IMR-90 (cell line): ENCODE data around the gene PMEPA1. TPM values are rescaled to one million over a fixed set of nuclear protein-coding genes. Genes with fewer than 3 reads are reported as not detected.

Source experiments
- ATAC-seq: fragments of 200-7000 bp; cut with Tn5 transposase; 2 replicates; pipeline ENCODE4 v1.9.1; 2020; ENCODE audit warnings: low read depth, mild to moderate bottlenecking, moderate library complexity
- BruUV-seq: library from RNA; stranded (reverse); fragments of 400-500 nt; replicated peaks from 2 replicates; lab custom pipeline; 2021; lab: Mats Ljungman, UMichigan
- CTCF ChIA-PET: fragments of 300-600 bp; formaldehyde crosslinking; extraction: SDS; loops from one replicate; lab custom pipeline; 2021; ENCODE audit warnings: antibody characterized with exemption; lab: Yijun Ruan, JAX
- POLR2A ChIA-PET: fragments of 300-600 bp; sonication (Branson Sonifier 250); formaldehyde crosslinking; loops from one replicate; lab custom pipeline; 2022; ENCODE audit warnings: antibody characterized with exemption; ENCODE audit not compliant: unreplicated experiment; lab: Charles Lee
- DNase-seq: peaks from one replicate; pipeline ENCODE4 v3.0.0; 2013
- H2AFZ ChIP-seq: replicated peaks from 2 replicates; pipeline ENCODE3; 2013; ENCODE audit warnings: low read length, mild to moderate bottlenecking; ENCODE audit not compliant: poor library complexity
- H2AK5ac ChIP-seq: 2 replicates; pipeline ENCODE4 v1.6.1; 2013; ENCODE audit warnings: low read depth, low read length, inconsistent platforms
- H2AK9ac ChIP-seq: replicated peaks from 2 replicates; pipeline ENCODE3; 2013; ENCODE audit warnings: mild to moderate bottlenecking, low read depth, low read length, moderate library complexity; ENCODE audit not compliant: poor library complexity
- H2BK120ac ChIP-seq: 2 replicates; pipeline ENCODE4 v1.6.1; 2013; ENCODE audit warnings: low read depth, low read length, inconsistent platforms
- H2BK15ac ChIP-seq: 3 replicates; pipeline ENCODE4 v1.6.1; 2013; ENCODE audit warnings: low read depth, low read length, inconsistent platforms
- H2BK20ac ChIP-seq: 2 replicates; pipeline ENCODE4 v1.6.1; 2013; ENCODE audit warnings: low read depth, mild to moderate bottlenecking, inconsistent platforms, low read length, moderate library complexity
- H2BK5ac ChIP-seq: 2 replicates; pipeline ENCODE4 v1.6.1; 2013; ENCODE audit warnings: mild to moderate bottlenecking, low read depth, low read length, inconsistent platforms; ENCODE audit not compliant: poor library complexity, severe bottlenecking
- H3K14ac ChIP-seq: replicated peaks from 2 replicates; pipeline ENCODE4 v1.6.1; 2013; ENCODE audit warnings: low read depth, low read length, inconsistent platforms
- H3K18ac ChIP-seq: 2 replicates; pipeline ENCODE4 v1.6.1; 2013; ENCODE audit warnings: low read depth, low read length, control low read depth
- H3K23ac ChIP-seq: 2 replicates; pipeline ENCODE4 v1.6.1; 2013; ENCODE audit warnings: low read depth, low read length, inconsistent platforms
- H3K27ac ChIP-seq: 2 replicates; pipeline ENCODE4 v1.5.1; 2013; ENCODE audit warnings: mild to moderate bottlenecking, control low read depth, low read length; ENCODE audit not compliant: insufficient read depth
- H3K27me3 ChIP-seq: 2 replicates; pipeline ENCODE4 v1.6.1; 2013; ENCODE audit warnings: low read length; ENCODE audit not compliant: control insufficient read depth, insufficient read depth
- H3K36me3 ChIP-seq: 2 replicates; pipeline ENCODE4 v1.6.1; 2013; ENCODE audit warnings: low read length, mixed read lengths; ENCODE audit not compliant: control insufficient read depth, insufficient read depth
- H3K4ac ChIP-seq: 2 replicates; pipeline ENCODE4 v1.6.1; 2013; ENCODE audit warnings: low read depth, low read length, inconsistent platforms
- H3K4me1 ChIP-seq: 2 replicates; pipeline ENCODE4 v1.6.1; 2013; ENCODE audit warnings: low read length, mixed read lengths; ENCODE audit not compliant: control insufficient read depth, insufficient read depth
- H3K4me2 ChIP-seq: 2 replicates; pipeline ENCODE4 v1.6.1; 2013; ENCODE audit warnings: low read depth, mild to moderate bottlenecking, control low read depth, low read length, moderate library complexity
- H3K4me3 ChIP-seq: 2 replicates; pipeline ENCODE4 v1.5.1; 2013; ENCODE audit warnings: low read depth, mild to moderate bottlenecking, control low read depth, low read length, moderate library complexity; ENCODE audit not compliant: insufficient read depth
- H3K56ac ChIP-seq: 2 replicates; pipeline ENCODE4 v1.6.1; 2013; ENCODE audit warnings: low read length, inconsistent platforms; ENCODE audit not compliant: insufficient read depth; ENCODE audit errors: extremely low read depth
- H3K79me1 ChIP-seq, 2 experiments: 2 replicates each; pipeline ENCODE4 v1.6.1; 2013; ENCODE audit warnings: low read length in 2 of 2, inconsistent platforms in 1 of 2, low read depth in 1 of 2
- H3K9ac ChIP-seq: 2 replicates; pipeline ENCODE4 v1.6.1; 2013; ENCODE audit warnings: low read depth, low read length, control low read depth
- H3K9me1 ChIP-seq: 2 replicates; pipeline ENCODE4 v1.6.1; 2013; ENCODE audit warnings: low read length, inconsistent platforms; ENCODE audit not compliant: insufficient read depth
- H3K9me3 ChIP-seq: 2 replicates; pipeline ENCODE4 v1.6.1; 2013; ENCODE audit warnings: low read length; ENCODE audit not compliant: control insufficient read depth, insufficient read depth
- H4K20me1 ChIP-seq: 2 replicates; pipeline ENCODE4 v1.6.1; 2013; ENCODE audit warnings: low read length, inconsistent platforms; ENCODE audit not compliant: insufficient read depth
- H4K5ac ChIP-seq: 2 replicates; pipeline ENCODE4 v1.6.1; 2013; ENCODE audit warnings: mild to moderate bottlenecking, low read depth, low read length, control low read depth
- H4K8ac ChIP-seq, 2 experiments: 2 replicates each; pipeline ENCODE4 v1.6.1; 2013; ENCODE audit warnings: low read depth in 2 of 2, low read length in 2 of 2, control low read depth in 1 of 2, inconsistent platforms in 1 of 2
- H4K91ac ChIP-seq: 2 replicates; pipeline ENCODE4 v1.6.1; 2013; ENCODE audit warnings: low read depth, low read length, inconsistent platforms; ENCODE audit not compliant: insufficient read depth
- FOS ChIP-seq: fragments of 150-350 bp; IDR thresholded peaks from 2 replicates; pipeline ENCODE4 v1.6.1; 2016; ENCODE audit warnings: low read depth, low read length
- MXI1 ChIP-seq: IDR thresholded peaks from 2 replicates; pipeline ENCODE4 v1.6.1; 2012; ENCODE audit warnings: low read depth, mild to moderate bottlenecking, low read length, moderate library complexity, borderline replicate concordance
- POLR2A ChIP-seq: IDR thresholded peaks from 2 replicates; pipeline ENCODE4 v1.6.1; 2012; ENCODE audit warnings: mild to moderate bottlenecking, low read depth, low read length
- RCOR1 ChIP-seq: IDR thresholded peaks from 2 replicates; pipeline ENCODE4 v1.6.1; 2012; ENCODE audit warnings: mild to moderate bottlenecking, low read length, improper control_type of control experiment; ENCODE audit not compliant: insufficient replicate concordance
- RFX5 ChIP-seq: IDR thresholded peaks from 2 replicates; pipeline ENCODE4 v1.8.0; 2012; ENCODE audit warnings: low read depth, mild to moderate bottlenecking, low read length, moderate library complexity
- WGBS, 2 experiments: methylation state at CpG; one replicate each; pipeline versions ENCODE4 v1.1.5 to v1.1.7; 2013; ENCODE audit warnings: missing lambda C conversion rate in 2 of 2; ENCODE audit not compliant: insufficient read length in 1 of 2; ENCODE audit errors: extremely low coverage in 2 of 2; 5-methylcytosine and 5-hydroxymethylcytosine counted together
- dilution Hi-C: fragments of 300-500 bp; cut with HindIII; formaldehyde crosslinking; loops from one replicate; pipeline ENCODE4 v1.14.3; 2018; ENCODE audit warnings: low sequenced_read_pairs; ENCODE audit not compliant: unreplicated experiment
- in situ Hi-C: fragments of 300-500 bp; cut with MboI; formaldehyde crosslinking; loops from 3 replicates; pipeline ENCODE4 v1.14.3; 2019; ENCODE audit warnings: low sequenced_read_pairs, inconsistent platforms, mixed read lengths
- intact Hi-C: fragments of 100-400 bp; cut with micrococcal nuclease; formaldehyde crosslinking; loops from 2 replicates; pipeline ENCODE4 v1.10.0; 2022
- polyA plus RNA-seq, 3 experiments: library from polyadenylated mRNA; depleted of rRNA; stranded (reverse); fragments of >200 nt; gene quantifications; 2 replicates each; pipeline ENCODE4 v1.2.3, GENCODE V29; 2012; ENCODE audit warnings: low replicate concordance in 1 of 3
- total RNA-seq: library from RNA; depleted of rRNA; stranded (reverse); fragments of >200 nt; gene quantifications from 2 replicates; pipeline ENCODE4 v1.2.3, GENCODE V29; 2012

The PMEPA1 gene
- total and polyA plus RNA-seq, 2 of the 4 experiments (the other 2 are of a cell fraction): 2.0 to 6.9 TPM

- BruUV-seq: no TSS peak
- CTCF ChIA-PET: no interaction called here
- in situ Hi-C loops: no loop called here
- Histone ChIP-seq H3K9me3 (no peaks in the 10 kb centered on the region), H4K20me1 (no peaks in the 10 kb centered on the region), H4K8ac (no peak overlapping the region), H2AK5ac (no peak overlapping the region), H3K56ac (no peak overlapping the region), H2AFZ (no peak overlapping the region), H2BK120ac (peak overlapping the region; percentile 10; the same call in 1 of the 2 replicates), H3K27ac (no peak overlapping the region), H3K18ac (no peak overlapping the region), H3K14ac (no peak overlapping the region), H3K23ac (no peak overlapping the region), H3K36me3 (no peaks in the 10 kb centered on the region), H3K4ac (no peak overlapping the region), H3K9me1 (peaks cover 19% of the 10 kb centered on the region), H2BK5ac (no peak overlapping the region), H3K27me3 (peaks cover 5% of the 10 kb centered on the region; the same call in 1 of the 2 replicates), H2BK20ac (no peak overlapping the region), H2BK15ac (0 out of 3 replicates have a peak overlapping the region, but pooled peaks have one; percentile 6), H3K9ac (no peak overlapping the region), H3K4me2 (no peak overlapping the region), H4K5ac (no peak overlapping the region), H4K91ac (no peak overlapping the region), H2AK9ac (no peak overlapping the region), H3K4me3 (no peak overlapping the region), H3K79me1 (no peaks in the 10 kb centered on the region), H3K4me1 (peaks cover 18% of the 10 kb centered on the region)
- ATAC-seq (no peak), DNase-seq (no peak)
- dilution Hi-C loops: no loop called here
- TF ChIP-seq RCOR1 (no peak), RFX5 (no peak), POLR2A (no peak), FOS (no peak), MXI1 (no peak)
- WGBS, 2 experiments: 100% methylated on average over 1 of the region's 3 CpGs; no CpG with 5 or more reads in 1 of the 2 experiments
- intact Hi-C loops: no loop called here
- POLR2A ChIA-PET: no interaction called here
Observed at GRCh38 chr20:57716901-57717300, 7.1 kb upstream of the PMEPA1 start.
